Measurements from ENCODE around the gene CRACR2B. TPM values are rescaled to one million over a fixed set of nuclear protein-coding genes. Genes with fewer than 3 reads are reported as not detected.

Gene CRACR2B
- total and polyA plus RNA-seq, 2 of the 13 experiments (the other 11 are each of a cell fraction or from before 2014, with no cell fraction given), result 14.9 to 21.0 TPM

DNA sequence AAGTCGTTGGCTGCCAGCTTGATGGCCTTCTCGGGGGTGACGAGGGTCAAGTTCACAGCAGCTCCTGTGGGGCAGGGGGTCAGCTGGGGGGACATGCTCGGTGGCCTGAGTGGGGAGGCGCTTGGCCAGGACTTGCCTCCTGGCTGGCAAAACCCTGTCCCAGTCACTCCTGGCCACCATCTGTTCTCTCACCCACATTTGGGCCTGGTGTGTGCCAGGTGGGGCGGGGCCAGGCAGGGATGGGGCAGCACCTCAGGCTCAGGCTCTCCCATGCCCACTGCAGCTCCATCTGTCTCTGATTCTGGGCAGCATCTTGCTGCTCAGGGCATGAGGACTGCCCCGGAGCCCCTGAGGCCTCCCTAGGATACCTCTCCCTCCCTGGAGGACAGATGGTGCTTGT, 34.2 kb upstream of the CRACR2B start:
- CTCF ChIA-PET (ENCODE audit: low intra/inter-chr PET ratio, low total read pairs), result no interaction called here
- TF ChIP-seq ZNF121 (CRISPR knock-in tag; IDR thresholded peaks at IDR 0.05) (no peak), MZF1 (CRISPR knock-in tag; IDR thresholded peaks at IDR 0.05; ENCODE audit: borderline replicate concordance) (no peak), YEATS2 (CRISPR knock-in tag; IDR thresholded peaks at IDR 0.05; ENCODE audit: borderline replicate concordance) (no peak), HMGA1 (CRISPR knock-in tag; conservative IDR thresholded peaks at IDR 0.05) (no peak), ZNF616 (CRISPR knock-in tag; IDR thresholded peaks at IDR 0.05; ENCODE audit: low read depth) (no peak), KLF11 (CRISPR knock-in tag; IDR thresholded peaks at IDR 0.05) (no peak), ZFP62 (CRISPR knock-in tag; IDR thresholded peaks at IDR 0.05) (no peak), ZNF589 (CRISPR knock-in tag; conservative IDR thresholded peaks at IDR 0.05) (no peak), ZNF652 (CRISPR knock-in tag; IDR thresholded peaks at IDR 0.05; ENCODE audit: borderline replicate concordance, low read depth) (no peak), ZNF446 (CRISPR knock-in tag; IDR thresholded peaks at IDR 0.05) (no peak), JARID2 (CRISPR knock-in tag; IDR thresholded peaks at IDR 0.05; ENCODE audit: insufficient replicate concordance) (no peak), ZSCAN29 (CRISPR knock-in tag; conservative IDR thresholded peaks at IDR 0.05) (no peak), ZNF788 (CRISPR knock-in tag; IDR thresholded peaks at IDR 0.05; ENCODE audit: borderline replicate concordance) (no peak)
- TF ChIP-seq, protein P1, sequence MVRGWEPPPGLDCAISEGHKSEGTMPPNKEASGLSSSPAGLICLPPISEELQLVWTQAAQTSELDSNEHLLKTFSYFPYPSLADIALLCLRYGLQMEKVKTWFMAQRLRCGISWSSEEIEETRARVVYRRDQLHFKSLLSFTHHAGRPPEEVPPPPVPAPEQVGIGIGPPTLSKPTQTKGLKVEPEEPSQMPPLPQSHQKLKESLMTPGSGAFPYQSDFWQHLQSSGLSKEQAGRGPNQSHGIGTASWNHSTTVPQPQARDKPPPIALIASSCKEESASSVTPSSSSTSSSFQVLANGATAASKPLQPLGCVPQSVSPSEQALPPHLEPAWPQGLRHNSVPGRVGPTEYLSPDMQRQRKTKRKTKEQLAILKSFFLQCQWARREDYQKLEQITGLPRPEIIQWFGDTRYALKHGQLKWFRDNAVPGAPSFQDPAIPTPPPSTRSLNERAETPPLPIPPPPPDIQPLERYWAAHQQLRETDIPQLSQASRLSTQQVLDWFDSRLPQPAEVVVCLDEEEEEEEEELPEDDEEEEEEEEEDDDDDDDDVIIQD (CRISPR knock-in tag; IDR thresholded peaks at IDR 0.05; ENCODE audit: low read depth), result no peak
- TF ChIP-seq, protein P2, sequence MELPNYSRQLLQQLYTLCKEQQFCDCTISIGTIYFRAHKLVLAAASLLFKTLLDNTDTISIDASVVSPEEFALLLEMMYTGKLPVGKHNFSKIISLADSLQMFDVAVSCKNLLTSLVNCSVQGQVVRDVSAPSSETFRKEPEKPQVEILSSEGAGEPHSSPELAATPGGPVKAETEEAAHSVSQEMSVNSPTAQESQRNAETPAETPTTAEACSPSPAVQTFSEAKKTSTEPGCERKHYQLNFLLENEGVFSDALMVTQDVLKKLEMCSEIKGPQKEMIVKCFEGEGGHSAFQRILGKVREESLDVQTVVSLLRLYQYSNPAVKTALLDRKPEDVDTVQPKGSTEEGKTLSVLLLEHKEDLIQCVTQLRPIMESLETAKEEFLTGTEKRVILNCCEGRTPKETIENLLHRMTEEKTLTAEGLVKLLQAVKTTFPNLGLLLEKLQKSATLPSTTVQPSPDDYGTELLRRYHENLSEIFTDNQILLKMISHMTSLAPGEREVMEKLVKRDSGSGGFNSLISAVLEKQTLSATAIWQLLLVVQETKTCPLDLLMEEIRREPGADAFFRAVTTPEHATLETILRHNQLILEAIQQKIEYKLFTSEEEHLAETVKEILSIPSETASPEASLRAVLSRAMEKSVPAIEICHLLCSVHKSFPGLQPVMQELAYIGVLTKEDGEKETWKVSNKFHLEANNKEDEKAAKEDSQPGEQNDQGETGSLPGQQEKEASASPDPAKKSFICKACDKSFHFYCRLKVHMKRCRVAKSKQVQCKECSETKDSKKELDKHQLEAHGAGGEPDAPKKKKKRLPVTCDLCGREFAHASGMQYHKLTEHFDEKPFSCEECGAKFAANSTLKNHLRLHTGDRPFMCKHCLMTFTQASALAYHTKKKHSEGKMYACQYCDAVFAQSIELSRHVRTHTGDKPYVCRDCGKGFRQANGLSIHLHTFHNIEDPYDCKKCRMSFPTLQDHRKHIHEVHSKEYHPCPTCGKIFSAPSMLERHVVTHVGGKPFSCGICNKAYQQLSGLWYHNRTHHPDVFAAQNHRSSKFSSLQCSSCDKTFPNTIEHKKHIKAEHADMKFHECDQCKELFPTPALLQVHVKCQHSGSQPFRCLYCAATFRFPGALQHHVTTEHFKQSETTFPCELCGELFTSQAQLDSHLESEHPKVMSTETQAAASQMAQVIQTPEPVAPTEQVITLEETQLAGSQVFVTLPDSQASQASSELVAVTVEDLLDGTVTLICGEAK (IDR thresholded peaks at IDR 0.05), result no peak
- TF ChIP-seq, protein P2 (CRISPR knock-in tag; IDR thresholded peaks at IDR 0.05), result no peak

More for the DNA sequence above, 34.2 kb upstream of the CRACR2B start:
- Histone ChIP-seq H3K79me2 (ENCODE audit: insufficient read depth, low read length) (peaks cover 4% of the 10 kb centered on the region), H3K9ac (ENCODE audit: insufficient read depth, low read depth, low read length) (no peak overlapping the region), H3K36me3 (replicated peaks in 1 of 2; ENCODE audit: control insufficient read depth in 1 of 2, insufficient read depth in 2 of 2, low read length in 2 of 2) (no peaks in the 10 kb centered on the region; a peak in 1 of 5 replicates), H3K4me1 (ENCODE audit: insufficient read depth, low read length) (peaks cover 11% of the 10 kb centered on the region), H2AFZ (ENCODE audit: low read length) (no peak overlapping the region), H3K27me3 (ENCODE audit: control insufficient read depth in 1 of 2, insufficient read depth in 2 of 2, low read length in 2 of 2) (peaks cover 0 to 2% of the 10 kb centered on the region in 2 experiments; a peak in 2 of 5 replicates), H3K27ac (ENCODE audit: extremely low read length, insufficient read depth, low read length) (no peak overlapping the region), H3K9me3 (ENCODE audit: low read length) (no peaks in the 10 kb centered on the region), H4K20me1 (ENCODE audit: insufficient read depth, low read length) (no peaks in the 10 kb centered on the region), H3K4me3 (replicated peaks in 1 of 3; ENCODE audit: insufficient read depth in 1 of 3, low read depth in 2 of 3, low read length in 3 of 3) (no peak overlapping the region), H3K4me2 (ENCODE audit: low read depth, low read length) (no peak overlapping the region)
- in situ Hi-C loops (cut with HindIII; ENCODE audit: extremely low pct_ligation_motif_present, low pct_unique_long_range_greater_than_20kb) (no loop called here), intact Hi-C loops (cut with micrococcal nuclease; ENCODE audit: unreplicated experiment) (no loop called here)
- DNase-seq (ENCODE audit: low spot score) (no peak), FAIRE-seq (no peak), ATAC-seq (no peak)
- no TSS peak for BruUV-seq (replicated peaks)
- 88% methylated on average over 4 of the region's 7 CpGs for WGBS (ENCODE audit: low lambda C conversion rate)
- POLR2A ChIA-PET, result interaction anchor here (5.3 kb wide), 1 partner anchor 16 kb away, joined by 44 read pairs; the partner anchor contains the start of gene GATD1

All from HepG2 (cell line).